ENCODE measurements around the gene FBXL4. TPM values are rescaled to one million over a fixed set of nuclear protein-coding genes. Genes with fewer than 3 reads are reported as not detected.

Gene FBXL4
- total RNA-seq, 4 donors from 2014 or later: 33.1 to 49.9 (median 42.8) TPM

GRCh38 chr6:98931696-98932095 is 16.1 kb downstream of the FBXL4 start:
- DNase-seq: no peak
- H3K27ac ChIP-seq: peak overlapping the region in 1 of 3 donors; percentile 61
- H3K4me1 ChIP-seq: peaks cover 30 to 42% of the 10 kb centered on the region in 2 donors
- no peak overlapping the region for H3K4me3 ChIP-seq (replicated peaks in 1 of 3)
- no peak for TF ChIP-seq POLR2A (IDR thresholded peaks at IDR 0.05)
- no peak for TF ChIP-seq CTCF (IDR thresholded peaks at IDR 0.05)
- intact Hi-C loops (cut with DNase I): no loop called here
- H3K27me3 ChIP-seq: no peaks in the 10 kb centered on the region
- no peaks in the 10 kb centered on the region for H3K36me3 ChIP-seq
- WGBS, 2 donors: 73 to 84% methylated on average over 3 of the region's 3 CpGs
- H3K9me3 ChIP-seq: no peaks in the 10 kb centered on the region

- TF ChIP-seq POLR2A (IDR thresholded peaks at IDR 0.05) (no peak), CTCF (IDR thresholded peaks at IDR 0.05) (no peak)
- no peaks in the 10 kb centered on the region for H3K36me3 ChIP-seq
- no peak for DNase-seq
- intact Hi-C loops (cut with DNase I): no loop called here
- H3K4me3 ChIP-seq (replicated peaks in 1 of 3): no peak overlapping the region
- peaks cover 34 to 47% of the 10 kb centered on the region in 2 donors for H3K4me1 ChIP-seq
- H3K27me3 ChIP-seq: no peaks in the 10 kb centered on the region
- 26 to 33% methylated on average over 2 of the region's 2 CpGs for WGBS, 2 donors
- no peaks in the 10 kb centered on the region for H3K9me3 ChIP-seq
- H3K27ac ChIP-seq: peak overlapping the region; percentile 13 to 45 (median 39)
Observed at GRCh38 chr6:98929498-98930060, 18.2 kb downstream of the FBXL4 start.

- peak overlapping the region; percentile 45 to 73 (median 72) for H3K27ac ChIP-seq
- no peak overlapping the region for H3K4me3 ChIP-seq (replicated peaks in 1 of 3)
- H3K36me3 ChIP-seq: no peaks in the 10 kb centered on the region
- H3K4me1 ChIP-seq: peaks cover 34 to 52% of the 10 kb centered on the region in 2 donors
- H3K27me3 ChIP-seq: no peaks in the 10 kb centered on the region
- intact Hi-C loops (cut with DNase I): no loop called here
- 89 to 95% methylated on average over 3 of the region's 3 CpGs for WGBS, 2 donors
- H3K9me3 ChIP-seq: no peaks in the 10 kb centered on the region
- TF ChIP-seq POLR2A (IDR thresholded peaks at IDR 0.05): no peak
- DNase-seq: no peak
Observed at GRCh38 chr6:98928688-98929087, 19.1 kb downstream of the FBXL4 start.

DNA sequence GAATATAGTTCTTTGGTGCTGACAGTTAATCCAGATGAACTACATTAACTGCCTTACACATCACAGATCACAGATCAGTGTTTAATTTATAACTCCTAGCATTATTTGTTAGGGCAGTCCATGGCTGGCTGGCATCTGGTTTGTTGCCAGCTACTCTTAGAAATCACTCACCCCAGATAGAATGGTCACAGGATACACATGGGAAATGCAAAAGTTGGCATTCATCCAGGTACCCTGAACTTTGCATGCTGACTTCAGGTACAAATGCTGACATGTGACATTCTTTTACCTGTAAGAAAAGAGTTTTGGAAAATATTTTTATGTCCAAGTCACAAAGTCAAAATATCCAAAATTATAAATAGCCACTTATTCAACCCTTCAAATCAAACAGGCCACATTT is 20.2 kb downstream of the FBXL4 start:
- peak overlapping the region; percentile 72 to 76 (median 73) for H3K27ac ChIP-seq
- H3K4me1 ChIP-seq: peaks cover 34 to 49% of the 10 kb centered on the region in 2 donors
- no peaks in the 10 kb centered on the region for H3K9me3 ChIP-seq
- no peaks in the 10 kb centered on the region for H3K36me3 ChIP-seq
- DNase-seq: peak; percentile 86 to 88
- H3K27me3 ChIP-seq: no peaks in the 10 kb centered on the region
- intact Hi-C loops (cut with DNase I): no loop called here
- H3K4me3 ChIP-seq (replicated peaks in 1 of 3): no peak overlapping the region
- no peak for TF ChIP-seq POLR2A (IDR thresholded peaks at IDR 0.05)
- no peak for TF ChIP-seq CTCF (IDR thresholded peaks at IDR 0.05)

DNA sequence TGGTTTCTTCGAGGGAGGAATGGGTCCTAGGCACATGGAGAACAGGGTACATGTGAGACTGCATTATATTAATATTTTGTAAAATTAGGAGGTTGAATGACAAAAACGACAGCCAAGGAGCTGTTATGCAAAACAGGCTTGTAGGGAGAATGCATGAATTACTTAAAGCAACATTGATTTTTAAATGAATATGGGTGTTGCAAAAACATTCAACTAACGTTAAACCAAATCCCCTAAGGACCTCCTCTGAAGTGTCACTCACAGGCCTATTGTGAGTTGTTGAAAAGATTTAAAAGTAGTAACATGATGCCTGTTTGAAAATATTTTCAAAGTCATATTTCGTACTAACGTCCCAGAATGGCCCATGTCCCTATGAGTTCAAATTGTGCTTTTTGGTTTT is 21.9 kb downstream of the FBXL4 start:
- intact Hi-C loops (cut with DNase I): no loop called here
- WGBS, 2 donors: 65 to 80% methylated on average over 5 of the region's 5 CpGs

More for the DNA sequence above, 21.9 kb downstream of the FBXL4 start:
- Histone ChIP-seq H3K27me3 (no peaks in the 10 kb centered on the region), H3K9me3 (no peaks in the 10 kb centered on the region), H3K4me3 (replicated peaks in 1 of 3) (no peak overlapping the region), H3K36me3 (no peaks in the 10 kb centered on the region), H3K27ac (no peak overlapping the region), H3K4me1 (peaks cover 26 to 39% of the 10 kb centered on the region in 2 donors)
- DNase-seq: no peak
- TF ChIP-seq CTCF (IDR thresholded peaks at IDR 0.05) (no peak), POLR2A (IDR thresholded peaks at IDR 0.05) (no peak)
